ENCODE results near the gene CNGB1. TPM values are rescaled to one million over a fixed set of nuclear protein-coding genes. Genes with fewer than 3 reads are reported as not detected.

CNGB1 gene
- total and polyA plus RNA-seq, 8 donors = 0.08 to 18.0 (median 0.73) TPM; not detected in 5

DNA sequence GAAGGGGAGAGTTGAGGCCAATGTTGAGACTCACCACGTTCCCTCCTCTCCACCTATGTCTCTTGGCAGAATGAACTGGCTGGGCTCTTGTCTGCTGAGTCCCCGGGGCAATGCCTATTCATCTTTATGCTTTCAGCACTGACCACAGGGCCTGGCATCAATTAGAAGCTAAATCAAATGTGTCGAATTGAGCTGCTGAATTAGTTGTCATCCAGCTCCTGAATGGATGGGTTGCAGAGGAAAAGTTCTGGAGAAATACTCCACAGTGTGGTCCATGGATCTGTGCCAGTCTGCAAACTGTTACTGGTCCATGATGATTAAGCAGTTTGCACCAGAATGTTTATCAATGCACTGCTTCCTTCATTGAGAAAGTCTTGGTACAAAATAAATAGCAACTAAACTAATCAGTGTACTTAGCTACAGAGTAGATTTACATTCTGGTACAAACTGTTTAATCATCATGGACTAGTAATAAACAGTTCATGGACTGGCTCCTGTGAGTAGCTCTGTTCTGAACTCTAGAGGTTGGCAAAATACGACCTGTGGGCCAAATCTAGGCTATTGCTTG, 4.6 kb downstream of the CNGB1 start:
- intact Hi-C loops (cut with DNase I; ENCODE audit: low total_unique reads) = no loop called here
- no peak overlapping the region for H3K27ac ChIP-seq
- TF ChIP-seq POLR2A (IDR thresholded peaks at IDR 0.05) = no peak
- no peak for TF ChIP-seq CTCF (IDR thresholded peaks at IDR 0.05)
- no peak for TF ChIP-seq EP300 (IDR thresholded peaks at IDR 0.05)
- TF ChIP-seq POLR2AphosphoS5 (IDR thresholded peaks at IDR 0.05) = peak in 1 of 3 donors; percentile 54
- no peak overlapping the region for H3K4me3 ChIP-seq
- peaks cover 0 to 14% (median 3%) of the 10 kb centered on the region in 4 donors for H3K4me1 ChIP-seq
- H3K9me3 ChIP-seq = no peaks in the 10 kb centered on the region
- DNase-seq = no peak
- H3K27me3 ChIP-seq = peaks cover 0 to 6% (median 0%) of the 10 kb centered on the region in 3 donors
- 12 to 35% (median 22%) methylated on average over 4 of the region's 4 CpGs for WGBS, 5 donors
- H3K36me3 ChIP-seq = no peaks in the 10 kb centered on the region

DNA sequence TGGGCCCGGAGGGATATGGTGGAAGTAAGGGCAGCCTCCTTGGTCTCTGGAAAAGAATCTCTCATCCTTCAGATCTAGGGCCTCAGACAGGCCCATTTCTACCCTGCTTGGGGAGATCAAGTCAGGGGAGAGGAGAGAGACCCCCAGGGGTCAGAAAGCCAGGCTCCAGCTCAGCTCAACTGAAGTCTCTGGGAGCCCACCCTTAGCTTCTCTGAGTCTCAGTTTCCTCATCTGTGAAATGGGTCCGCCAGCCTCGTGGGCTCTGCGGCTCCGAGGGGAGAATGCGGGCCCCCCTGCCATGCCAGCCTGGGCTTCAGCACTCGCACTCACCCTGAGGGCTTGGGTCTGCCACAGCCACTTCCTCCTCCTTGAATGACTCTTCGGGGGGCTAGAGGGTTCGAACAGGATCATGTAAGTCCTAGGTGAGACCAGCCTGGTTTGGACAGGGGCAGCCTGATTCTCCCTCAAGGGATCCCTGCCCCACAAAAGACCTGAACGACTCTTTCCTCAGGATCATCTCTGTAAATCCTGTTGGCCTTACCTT, 6.7 kb downstream of the CNGB1 start:
- intact Hi-C loops (cut with DNase I; ENCODE audit: low total_unique reads) = no loop called here
- H3K27me3 ChIP-seq = peaks cover 0 to 8% (median 0%) of the 10 kb centered on the region in 3 donors
- H3K4me3 ChIP-seq = no peak overlapping the region
- no peak for DNase-seq
- no peaks in the 10 kb centered on the region for H3K36me3 ChIP-seq
- H3K9me3 ChIP-seq = no peaks in the 10 kb centered on the region
- peaks cover 0 to 14% (median 3%) of the 10 kb centered on the region in 4 donors for H3K4me1 ChIP-seq
- TF ChIP-seq CTCF (IDR thresholded peaks at IDR 0.05) = no peak
- TF ChIP-seq POLR2AphosphoS5 (IDR thresholded peaks at IDR 0.05) = no peak
- no peak for TF ChIP-seq EP300 (IDR thresholded peaks at IDR 0.05)
- TF ChIP-seq POLR2A (IDR thresholded peaks at IDR 0.05) = no peak
- 56 to 83% (median 81%) methylated on average over 2 to 10 of the region's 10 CpGs for WGBS, 5 donors
- H3K27ac ChIP-seq = no peak overlapping the region

GRCh38 chr16:57962756-57963155, 8.2 kb downstream of the CNGB1 start:
- Histone ChIP-seq H3K9me3 (no peaks in the 10 kb centered on the region), H3K4me1 (peaks cover 0 to 14% (median 3%) of the 10 kb centered on the region in 4 donors), H3K36me3 (no peaks in the 10 kb centered on the region), H3K27ac (no peak overlapping the region), H3K4me3 (no peak overlapping the region), H3K27me3 (peaks cover 0 to 8% (median 0%) of the 10 kb centered on the region in 3 donors)
- DNase-seq = no peak
- intact Hi-C loops (cut with DNase I; ENCODE audit: low total_unique reads) = no loop called here
- no peak for TF ChIP-seq POLR2A (IDR thresholded peaks at IDR 0.05)
- TF ChIP-seq POLR2AphosphoS5 (IDR thresholded peaks at IDR 0.05) = no peak
- no peak for TF ChIP-seq EP300 (IDR thresholded peaks at IDR 0.05)
- no peak for TF ChIP-seq CTCF (IDR thresholded peaks at IDR 0.05)
- WGBS, 5 donors = 71 to 87% (median 79%) methylated on average over 4 to 9 of the region's 9 CpGs

DNA sequence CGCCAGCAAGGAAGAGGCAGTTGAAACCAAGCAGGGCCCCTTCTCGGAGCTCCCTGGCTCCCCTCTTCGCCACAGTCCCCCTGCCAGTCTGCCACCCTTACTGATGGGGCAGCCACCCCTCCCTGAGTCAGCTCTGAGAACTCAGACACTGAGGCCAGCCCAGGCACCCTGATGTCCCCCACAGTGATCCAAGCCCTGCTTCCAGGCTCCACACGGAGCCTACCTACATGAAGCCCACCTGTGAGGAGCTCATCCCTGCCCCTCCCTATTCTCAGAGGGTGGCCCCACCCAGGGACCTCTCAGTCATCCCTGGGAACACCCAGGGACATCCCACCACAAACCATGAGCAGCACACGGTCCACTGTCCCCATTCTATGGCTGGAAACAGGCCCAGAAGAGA, 8.9 kb downstream of the CNGB1 start:
- intact Hi-C loops (cut with DNase I; ENCODE audit: low total_unique reads) = no loop called here
- 67 to 79% (median 71%) methylated on average over 3 to 5 of the region's 5 CpGs for WGBS, 5 donors
- H3K4me3 ChIP-seq = no peak overlapping the region
- no peak for DNase-seq
- no peaks in the 10 kb centered on the region for H3K36me3 ChIP-seq
- no peaks in the 10 kb centered on the region for H3K9me3 ChIP-seq
- H3K27me3 ChIP-seq = peaks cover 0 to 8% (median 0%) of the 10 kb centered on the region in 3 donors
- no peak overlapping the region for H3K27ac ChIP-seq
- H3K4me1 ChIP-seq = peaks cover 0 to 14% (median 3%) of the 10 kb centered on the region in 4 donors
- TF ChIP-seq POLR2AphosphoS5 (IDR thresholded peaks at IDR 0.05) = no peak
- no peak for TF ChIP-seq EP300 (IDR thresholded peaks at IDR 0.05)
- no peak for TF ChIP-seq CTCF (IDR thresholded peaks at IDR 0.05)
- TF ChIP-seq POLR2A (IDR thresholded peaks at IDR 0.05) = no peak
